A673 (cell line): ENCODE data around the gene DDX39A. TPM values are rescaled to one million over a fixed set of nuclear protein-coding genes. Genes with fewer than 3 reads are reported as not detected.

Source experiments
- BruUV-seq: library from RNA; stranded (reverse); fragments of 400-500 nt; replicated peaks from 2 replicates; lab custom pipeline; 2021; lab: Mats Ljungman, UMichigan
- CTCF ChIA-PET: fragments of 300-600 bp; sonication (Branson Sonifier 250); formaldehyde crosslinking; loops from one replicate; lab custom pipeline; 2022; ENCODE audit warnings: antibody characterized with exemption; lab: Charles Lee
- POLR2A ChIA-PET: fragments of 300-600 bp; sonication (Branson Sonifier 250); formaldehyde crosslinking; loops from one replicate; lab custom pipeline; 2022; ENCODE audit warnings: antibody characterized with exemption; ENCODE audit not compliant: low non-redundant PET; lab: Charles Lee
- DNase-seq: peaks from one replicate; pipeline ENCODE4 v3.0.0-alpha.2; 2015; ENCODE audit warnings: low spot score
- H3K27ac ChIP-seq: fragments of 200-600 bp; sonication (generic); 2 replicates; pipeline ENCODE4 v1.5.1; 2016; ENCODE audit warnings: mixed run types, low read depth, mild to moderate bottlenecking, mixed read lengths, antibody characterized with exemption, low read length; ENCODE audit not compliant: poor library complexity, severe bottlenecking
- H3K27me3 ChIP-seq: fragments of 200-600 bp; sonication (generic); replicated peaks from 2 replicates; pipeline ENCODE4 v1.6.1; 2017; ENCODE audit warnings: mixed run types, low read depth, mild to moderate bottlenecking, mixed read lengths, antibody characterized with exemption, low read length; ENCODE audit not compliant: insufficient read depth, poor library complexity
- H3K36me3 ChIP-seq: fragments of 200-600 bp; sonication (generic); 2 replicates; pipeline ENCODE4 v1.6.1; 2016; ENCODE audit warnings: mixed run types, mild to moderate bottlenecking, mixed read lengths, antibody characterized with exemption, low read length; ENCODE audit not compliant: insufficient read depth, poor library complexity, severe bottlenecking
- H3K4me1 ChIP-seq: fragments of 200-600 bp; sonication (generic); 2 replicates; pipeline ENCODE4 v1.6.1; 2017; ENCODE audit warnings: mixed run types, mild to moderate bottlenecking, mixed read lengths, antibody characterized with exemption, low read length; ENCODE audit not compliant: insufficient read depth, poor library complexity, severe bottlenecking
- H3K4me3 ChIP-seq: fragments of 200-600 bp; sonication (generic); 2 replicates; pipeline ENCODE4 v1.5.1; 2016; ENCODE audit warnings: low read depth, mixed run types, mild to moderate bottlenecking, mixed read lengths, low read length; ENCODE audit not compliant: poor library complexity, severe bottlenecking
- H3K9me3 ChIP-seq: fragments of 200-600 bp; sonication (generic); 2 replicates; pipeline ENCODE4 v1.6.1; 2016; ENCODE audit warnings: mixed run types, low read depth, mild to moderate bottlenecking, mixed read lengths, antibody characterized with exemption, low read length; ENCODE audit not compliant: poor library complexity, severe bottlenecking
- CTCF ChIP-seq: fragments of 300-800, 200-600 bp; sonication (generic); conservative IDR thresholded peaks from 2 replicates; pipeline ENCODE4 v1.5.1; 2017; ENCODE audit warnings: low read depth, mild to moderate bottlenecking, antibody characterized with exemption, low read length, moderate library complexity, mixed read lengths
- EZH2 ChIP-seq: fragments of 200-600 bp; sonication (generic); IDR thresholded peaks from 2 replicates; pipeline ENCODE4 v1.6.1; 2017; ENCODE audit warnings: borderline replicate concordance, low read depth, mild to moderate bottlenecking, mixed read lengths, antibody characterized with exemption, low read length; ENCODE audit not compliant: poor library complexity, severe bottlenecking
- intact Hi-C: fragments of 100-400 bp; cut with micrococcal nuclease; formaldehyde crosslinking; loops from one replicate; pipeline ENCODE4 v1.10.0; 2022; ENCODE audit not compliant: unreplicated experiment
- total RNA-seq: library from RNA; stranded (reverse); gene quantifications from 2 replicates; pipeline ENCODE4 v1.2.3, GENCODE V29; 2021

DDX39A gene
- total RNA-seq, 1 experiment from 2014 or later, result 223 TPM

- DNase-seq, result no peak
- Histone ChIP-seq H3K27me3 (no peaks in the 10 kb centered on the region), H3K4me3 (no peak overlapping the region), H3K4me1 (peaks cover 40% of the 10 kb centered on the region), H3K27ac (no peak overlapping the region), H3K9me3 (no peaks in the 10 kb centered on the region), H3K36me3 (no peaks in the 10 kb centered on the region)
- POLR2A ChIA-PET, result no interaction called here
- intact Hi-C loops, result no loop called here
- CTCF ChIA-PET, result no interaction called here
- no TSS peak for BruUV-seq
- no peak for TF ChIP-seq CTCF
- no peak for TF ChIP-seq EZH2
These were observed 39.7 kb downstream of the DDX39A start for GRCh38 chr19:14379294-14380065.

GRCh38 chr19:14378890-14379289 is 40.3 kb downstream of the DDX39A start:
- DNase-seq, result no peak
- H3K4me3 ChIP-seq, result no peak overlapping the region
- no peak for TF ChIP-seq CTCF
- TF ChIP-seq EZH2, result no peak
- H3K27me3 ChIP-seq, result no peaks in the 10 kb centered on the region
- H3K4me1 ChIP-seq, result peaks cover 36% of the 10 kb centered on the region
- ChIA-PET POLR2A (interaction anchor here (0.7 kb wide), 1 partner anchor 264 kb away, joined by 3 read pairs; no protein-coding TSS in a partner anchor), CTCF (no interaction called here)
- BruUV-seq, result no TSS peak
- H3K9me3 ChIP-seq, result no peaks in the 10 kb centered on the region
- H3K27ac ChIP-seq, result no peak overlapping the region
- no peaks in the 10 kb centered on the region for H3K36me3 ChIP-seq
- intact Hi-C loops, result no loop called here

GRCh38 chr19:14377883-14378328 is 41.2 kb downstream of the DDX39A start:
- H3K9me3 ChIP-seq, result no peaks in the 10 kb centered on the region
- no TSS peak for BruUV-seq
- H3K4me3 ChIP-seq, result no peak overlapping the region
- POLR2A ChIA-PET, result no interaction called here
- CTCF ChIA-PET, result no interaction called here
- no peaks in the 10 kb centered on the region for H3K27me3 ChIP-seq
- intact Hi-C loops, result no loop called here
- no peak for TF ChIP-seq EZH2
- H3K4me1 ChIP-seq, result peaks cover 31% of the 10 kb centered on the region
- H3K27ac ChIP-seq, result no peak overlapping the region
- DNase-seq, result no peak
- H3K36me3 ChIP-seq, result no peaks in the 10 kb centered on the region
